Measurements from ENCODE around the gene VASN. TPM values are rescaled to one million over a fixed set of nuclear protein-coding genes. Genes with fewer than 3 reads are reported as not detected.
"Not testable (repeated sequence)": the region's sequence is repeated elsewhere in the genome, so short reads cannot be mapped to it uniquely, and the experiment has no call there.

Gene VASN
- polyA plus RNA-seq, 3 donors: 6.0 to 33.9 (median 13.3) TPM

GRCh38 chr16:4334724-4335495, 36.7 kb upstream of the VASN start:
- 85 to 91% (median 90%) methylated on average over 28 to 32 of the region's 32 CpGs for WGBS, 3 donors
- H3K27ac ChIP-seq (ENCODE audit: low read depth, low read length): no peak overlapping the region

- WGBS, 3 donors: 89 to 91% (median 91%) methylated on average over 36 to 41 of the region's 41 CpGs
- no peak overlapping the region for H3K27ac ChIP-seq (ENCODE audit: low read depth, low read length)
Observed at GRCh38 chr16:4336701-4337539, 34.7 kb upstream of the VASN start.

GRCh38 chr16:4337540-4338088, 34.0 kb upstream of the VASN start:
- H3K27ac ChIP-seq (ENCODE audit: low read depth, low read length): no peak overlapping the region
- 69 to 76% (median 71%) methylated on average over 5 to 12 of the region's 12 CpGs for WGBS, 3 donors

GRCh38 chr16:4338125-4338582, 33.5 kb upstream of the VASN start:
- 85 to 91% (median 86%) methylated on average over 12 of the region's 12 CpGs for WGBS, 3 donors
- no peak overlapping the region for H3K27ac ChIP-seq (ENCODE audit: low read depth, low read length)

GRCh38 chr16:4338712-4339299, 32.8 kb upstream of the VASN start:
- no peak overlapping the region for H3K27ac ChIP-seq (ENCODE audit: low read depth, low read length)
- WGBS, 3 donors: 72 to 86% (median 82%) methylated on average over 8 to 10 of the region's 10 CpGs

- H3K27ac ChIP-seq (ENCODE audit: low read depth, low read length): no peak overlapping the region
- 78 to 82% (median 81%) methylated on average over 10 of the region's 10 CpGs for WGBS, 3 donors
Observed at GRCh38 chr16:4339455-4339854, 32.2 kb upstream of the VASN start.

GRCh38 chr16:4339909-4340308, 31.7 kb upstream of the VASN start:
- no peak overlapping the region for H3K27ac ChIP-seq (ENCODE audit: low read depth, low read length)
- WGBS, 3 donors: 41 to 57% (median 47%) methylated on average over 14 of the region's 14 CpGs

- WGBS, 3 donors: 79 to 85% (median 85%) methylated on average over 5 to 6 of the region's 6 CpGs
Observed at GRCh38 chr16:4340443-4340842, 31.2 kb upstream of the VASN start.

GRCh38 chr16:4341250-4341649, 30.4 kb upstream of the VASN start:
- 92 to 94% (median 94%) methylated on average over 13 of the region's 13 CpGs for WGBS, 3 donors
- H3K27ac ChIP-seq (ENCODE audit: low read depth, low read length): no peak overlapping the region

More at GRCh38 chr16:4340443-4340842, 31.2 kb upstream of the VASN start:
- H3K27ac ChIP-seq (ENCODE audit: low read depth, low read length): no peak overlapping the region

- WGBS, 3 donors: 86 to 90% (median 88%) methylated on average over 21 of the region's 21 CpGs
- H3K27ac ChIP-seq (ENCODE audit: low read depth, low read length): no peak overlapping the region
Observed at GRCh38 chr16:4342866-4343744, 28.5 kb upstream of the VASN start.

GRCh38 chr16:4344300-4344982, 27.2 kb upstream of the VASN start:
- 42 to 50% (median 48%) methylated on average over 8 to 9 of the region's 10 CpGs for WGBS, 3 donors
- H3K27ac ChIP-seq (ENCODE audit: low read depth, low read length): not testable (repeated sequence)

- no peak overlapping the region for H3K27ac ChIP-seq (ENCODE audit: low read depth, low read length)
- 40 to 81% (median 80%) methylated on average over 26 of the region's 26 CpGs for WGBS, 3 donors
Observed at GRCh38 chr16:4344983-4345835, 26.4 kb upstream of the VASN start.

GRCh38 chr16:4345836-4346781, 25.5 kb upstream of the VASN start:
- 45 to 51% (median 47%) methylated on average over 14 of the region's 14 CpGs for WGBS, 3 donors
- H3K27ac ChIP-seq (ENCODE audit: low read depth, low read length): no peak overlapping the region

- WGBS, 3 donors: 44 to 88% (median 52%) methylated on average over 8 of the region's 8 CpGs
- H3K27ac ChIP-seq (ENCODE audit: low read depth, low read length): no peak overlapping the region
Observed at GRCh38 chr16:4347010-4347409, 24.6 kb upstream of the VASN start.

GRCh38 chr16:4347765-4348509, 23.7 kb upstream of the VASN start:
- 60 to 75% (median 70%) methylated on average over 17 of the region's 17 CpGs for WGBS, 3 donors

More at GRCh38 chr16:4347765-4348509, 23.7 kb upstream of the VASN start:
- H3K27ac ChIP-seq (ENCODE audit: low read depth, low read length): no peak overlapping the region
